Lower lobe of right lung (tissue), 2 donors: ENCODE data around the gene EIF2B4. TPM values are rescaled to one million over a fixed set of nuclear protein-coding genes. Genes with fewer than 3 reads are reported as not detected.
"Not testable (repeated sequence)": the region's sequence is repeated elsewhere in the genome, so short reads cannot be mapped to it uniquely, and the experiment has no call there.

Experiments
- ATAC-seq, 2 donors: fragments of 200-7000 bp; cut with Tn5 transposase; one replicate each; pipeline ENCODE4 v1.9.1; 2020 to 2022; ENCODE audit warnings: mild to moderate bottlenecking in 2 of 2, moderate library complexity in 2 of 2
- DNase-seq: peaks from one replicate; pipeline ENCODE4 v3.0.0-alpha.2; 2020
- H3K27ac ChIP-seq: fragments of 200-600 bp; one replicate; pipeline ENCODE4 v1.8.0; 2022
- H3K27me3 ChIP-seq: fragments of 200-600 bp; one replicate; pipeline ENCODE4 v1.8.0; 2022; ENCODE audit warnings: low read depth
- H3K36me3 ChIP-seq: fragments of 200-600 bp; one replicate; pipeline ENCODE4 v1.8.0; 2022; ENCODE audit warnings: mild to moderate bottlenecking
- H3K4me1 ChIP-seq: fragments of 200-600 bp; one replicate; pipeline ENCODE4 v1.8.0; 2022
- H3K4me3 ChIP-seq: fragments of 200-600 bp; one replicate; pipeline ENCODE4 v1.8.0; 2022; ENCODE audit warnings: mild to moderate bottlenecking
- H3K9me3 ChIP-seq: fragments of 200-600 bp; one replicate; pipeline ENCODE4 v1.8.0; 2022
- intact Hi-C: fragments of 100-400 bp; cut with DNase I; formaldehyde crosslinking; loops from one replicate; pipeline ENCODE4 v1.11.0; 2022
- total RNA-seq: library from RNA; stranded (reverse); fragmentation: NEBNext Ultra II Directional; extraction: Animal tissue kit (Norgen Biotek cat#: 25700); gene quantifications from one replicate; pipeline ENCODE4 v1.2.1, GENCODE V29; 2021
- TF ChIP-seq, protein P1 (sequence below): fragments of 200-600 bp; IDR thresholded peaks from one replicate; pipeline ENCODE4 v1.8.0; 2022; ENCODE audit warnings: antibody characterized with exemption, mild to moderate bottlenecking
- donor health status: DM: no; HTN: yes; CAD: no; lungs with severe emphysema.

Gene EIF2B4
- total RNA-seq, 1 donor from 2014 or later, result 32.9 TPM

DNA sequence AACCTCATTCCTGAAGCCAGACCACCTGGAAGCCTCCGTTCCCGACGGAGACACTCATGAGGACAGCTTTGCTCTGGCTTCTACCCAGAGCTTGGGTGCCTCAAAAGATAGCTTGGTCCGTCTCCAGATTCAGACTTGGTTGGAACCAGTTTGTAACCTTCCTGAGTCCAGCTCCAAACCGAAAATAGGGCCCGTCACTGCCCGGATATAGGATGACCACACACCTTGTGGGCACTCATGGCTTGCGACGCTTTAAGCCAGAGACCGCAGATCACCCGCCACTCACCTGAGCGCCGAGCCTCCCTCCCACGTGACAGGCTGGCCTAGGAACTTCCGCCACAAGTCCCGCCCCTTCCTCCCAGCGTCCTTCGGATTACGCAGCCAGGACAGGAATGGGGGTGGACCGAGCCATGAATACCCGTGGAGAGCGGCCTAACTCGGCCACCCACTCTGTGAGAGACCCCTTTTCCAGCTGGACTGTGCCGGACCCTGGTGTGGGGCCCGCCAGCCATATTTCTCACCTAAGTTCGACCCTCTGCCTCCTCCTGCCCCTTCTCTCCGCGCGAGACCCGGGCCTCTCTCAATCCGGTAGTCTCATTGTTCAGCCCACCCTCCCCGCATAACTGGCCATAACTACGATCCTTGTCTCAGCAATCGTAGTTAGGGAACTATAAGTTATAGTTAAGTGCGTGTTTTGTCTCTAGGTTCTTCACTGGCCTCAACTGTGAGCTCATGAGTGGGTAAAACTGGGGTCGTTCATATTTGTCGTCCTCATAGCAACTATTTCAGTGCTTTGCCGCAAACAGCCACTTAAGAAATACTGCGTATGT is 47.2 kb downstream of the EIF2B4 start, which contains the start of gene MPV17:
TSS of gene MPV17 (minus strand) at position 332 of the 830 bp plus-strand sequence. CDS start 580 bp downstream, outside the sequence.
- DNase-seq (peak; percentile 95), ATAC-seq (peak; percentile 96 to 98)
- H3K4me1 ChIP-seq, result peaks cover 20% of the 10 kb centered on the region
- H3K4me3 ChIP-seq, result peak within 1 kb of the TSS; percentile 92
- peak within 1 kb of the TSS; percentile 99 for H3K27ac ChIP-seq
- TF ChIP-seq, protein P1, sequence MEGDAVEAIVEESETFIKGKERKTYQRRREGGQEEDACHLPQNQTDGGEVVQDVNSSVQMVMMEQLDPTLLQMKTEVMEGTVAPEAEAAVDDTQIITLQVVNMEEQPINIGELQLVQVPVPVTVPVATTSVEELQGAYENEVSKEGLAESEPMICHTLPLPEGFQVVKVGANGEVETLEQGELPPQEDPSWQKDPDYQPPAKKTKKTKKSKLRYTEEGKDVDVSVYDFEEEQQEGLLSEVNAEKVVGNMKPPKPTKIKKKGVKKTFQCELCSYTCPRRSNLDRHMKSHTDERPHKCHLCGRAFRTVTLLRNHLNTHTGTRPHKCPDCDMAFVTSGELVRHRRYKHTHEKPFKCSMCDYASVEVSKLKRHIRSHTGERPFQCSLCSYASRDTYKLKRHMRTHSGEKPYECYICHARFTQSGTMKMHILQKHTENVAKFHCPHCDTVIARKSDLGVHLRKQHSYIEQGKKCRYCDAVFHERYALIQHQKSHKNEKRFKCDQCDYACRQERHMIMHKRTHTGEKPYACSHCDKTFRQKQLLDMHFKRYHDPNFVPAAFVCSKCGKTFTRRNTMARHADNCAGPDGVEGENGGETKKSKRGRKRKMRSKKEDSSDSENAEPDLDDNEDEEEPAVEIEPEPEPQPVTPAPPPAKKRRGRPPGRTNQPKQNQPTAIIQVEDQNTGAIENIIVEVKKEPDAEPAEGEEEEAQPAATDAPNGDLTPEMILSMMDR, result no peak
- H3K9me3 ChIP-seq, result no peaks in the 10 kb centered on the region
- H3K36me3 ChIP-seq, result peaks cover 22% of the 10 kb centered on the region
- no peaks in the 10 kb centered on the region for H3K27me3 ChIP-seq
- intact Hi-C loops, result no loop called here

DNA sequence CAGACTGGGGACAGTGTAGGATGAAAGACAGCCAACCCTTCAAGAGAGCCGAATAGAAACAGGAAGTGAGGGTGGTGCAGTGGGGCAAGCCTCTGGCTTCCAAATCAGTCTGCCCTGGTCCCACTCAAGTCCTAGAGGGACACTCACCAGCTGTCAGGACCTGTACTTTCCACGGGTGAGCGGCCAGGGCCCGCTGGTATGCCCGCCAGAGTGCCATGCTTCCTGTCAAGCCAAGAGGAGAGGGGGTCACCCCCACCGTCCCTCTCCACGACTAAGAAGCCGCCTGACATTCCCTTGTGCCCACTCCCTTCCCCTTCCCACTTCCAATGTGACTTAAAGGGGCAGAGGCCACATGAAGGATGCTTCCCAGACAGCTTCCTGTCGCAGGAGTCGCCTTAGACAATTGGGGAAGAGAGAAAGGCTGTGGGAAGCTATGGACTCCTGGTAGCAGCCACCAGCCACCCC is 47.8 kb downstream of the EIF2B4 start:
- DNase-seq, result peak; percentile 60

DNA sequence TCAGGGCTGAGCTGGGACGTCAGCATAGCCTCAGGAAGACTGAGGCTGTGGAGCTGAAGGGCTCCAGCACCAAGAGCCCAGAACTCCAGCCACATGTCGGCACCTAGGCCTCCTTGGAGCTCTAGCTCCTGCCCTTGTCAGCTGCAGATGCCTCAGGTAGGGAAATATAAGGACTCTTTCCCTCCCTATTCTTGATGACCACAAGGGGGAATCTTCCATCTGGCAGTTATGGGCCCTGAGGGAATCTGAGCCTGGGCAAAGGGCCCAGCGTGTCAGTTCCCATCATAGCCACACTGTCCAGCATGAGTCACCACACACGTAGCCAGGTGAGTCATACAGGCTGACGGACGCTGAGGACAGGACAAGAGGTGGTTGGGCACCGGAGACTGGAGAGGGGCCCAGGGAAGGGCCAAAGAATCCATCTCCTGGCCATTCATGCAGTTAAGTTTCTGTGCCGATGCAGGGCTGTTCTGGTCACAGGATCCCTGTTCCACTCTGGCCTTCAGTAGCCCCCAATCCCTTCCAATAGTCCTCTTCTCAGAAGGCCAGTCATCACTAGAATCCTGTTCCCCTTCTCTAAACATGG is 49.1 kb downstream of the EIF2B4 start:
- no peaks in the 10 kb centered on the region for H3K9me3 ChIP-seq
- peaks cover 25% of the 10 kb centered on the region for H3K4me1 ChIP-seq
- DNase-seq, result peak; percentile 61
- peak overlapping the region; percentile 99 for H3K27ac ChIP-seq
- TF ChIP-seq, protein P1, result no peak
- ATAC-seq, result peak; percentile 49 to 63
- intact Hi-C loops, result no loop called here
- H3K36me3 ChIP-seq, result peaks cover 11% of the 10 kb centered on the region
- no peaks in the 10 kb centered on the region for H3K27me3 ChIP-seq
- H3K4me3 ChIP-seq, result no peak overlapping the region

More for the DNA sequence above, 47.8 kb downstream of the EIF2B4 start:
- TF ChIP-seq, protein P1, result no peak
- Histone ChIP-seq H3K27me3 (no peaks in the 10 kb centered on the region), H3K4me3 (peak overlapping the region; percentile 92), H3K4me1 (peaks cover 20% of the 10 kb centered on the region), H3K36me3 (peaks cover 20% of the 10 kb centered on the region), H3K27ac (peak overlapping the region; percentile 99), H3K9me3 (no peaks in the 10 kb centered on the region)
- peak; percentile 40 to 55 for ATAC-seq
- intact Hi-C loops, result no loop called here

DNA sequence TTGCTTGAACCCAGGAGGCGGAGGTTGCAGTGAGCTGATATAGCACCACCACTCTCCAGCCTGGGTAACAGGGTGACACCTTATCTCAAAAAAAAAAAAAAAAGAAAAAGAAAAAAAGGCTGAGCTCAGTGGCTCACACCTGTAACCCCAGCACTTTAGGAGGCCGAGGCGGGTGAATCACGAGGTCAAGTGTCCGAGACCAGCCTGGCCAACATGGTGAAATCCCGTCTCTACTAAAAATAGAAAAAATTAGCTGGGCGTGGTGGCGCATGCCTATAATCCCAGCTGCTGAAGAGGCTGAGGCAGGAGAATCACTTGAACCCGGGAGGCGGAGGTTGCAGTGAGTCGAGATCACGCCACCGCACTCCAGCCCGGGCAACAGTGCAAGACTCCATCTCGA is 50.3 kb downstream of the EIF2B4 start:
- ATAC-seq, DNase-seq, H3K9me3 ChIP-seq, H3K4me3 ChIP-seq, H3K27ac ChIP-seq, intact Hi-C loops, H3K27me3 ChIP-seq: not testable (repeated sequence)
- Histone ChIP-seq H3K36me3 (peaks cover 14% of the 10 kb centered on the region), H3K4me1 (peaks cover 25% of the 10 kb centered on the region)

DNA sequence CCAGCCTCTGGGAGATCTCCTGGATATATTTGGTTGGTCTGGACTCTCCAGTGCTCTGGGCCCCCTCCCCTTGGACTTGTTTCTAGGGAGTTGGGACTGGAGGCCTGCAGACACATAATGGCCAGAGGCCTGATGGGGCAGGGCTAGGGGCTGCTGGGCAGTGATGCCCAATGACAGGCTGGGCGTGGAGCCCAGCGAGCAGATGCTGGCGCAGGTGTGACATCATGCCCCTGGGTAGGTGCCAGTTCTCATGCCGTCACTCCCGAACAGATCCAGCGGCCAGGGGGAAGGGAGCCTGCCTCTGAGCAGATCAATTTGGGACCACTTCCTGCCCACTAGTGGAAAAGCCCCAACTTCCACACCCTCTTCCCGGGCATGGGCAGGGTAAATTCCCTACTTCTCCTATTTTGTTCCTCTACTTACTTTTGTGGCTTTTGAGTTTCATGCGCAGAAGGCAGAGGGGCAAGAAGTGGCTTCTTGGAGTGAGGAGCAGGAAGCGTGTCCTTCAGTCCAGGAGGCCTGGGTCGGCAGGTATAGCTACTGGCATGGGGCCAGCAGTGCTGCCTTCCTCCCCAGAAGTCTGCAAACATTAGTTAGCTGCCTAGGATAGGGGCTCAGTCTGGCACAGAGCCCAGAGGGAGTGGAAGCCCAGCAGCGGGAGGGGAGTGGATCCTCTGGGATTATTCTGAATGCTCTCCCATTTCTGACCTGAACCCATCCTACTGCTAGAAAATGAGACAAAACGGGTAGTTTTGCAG is 53.3 kb downstream of the EIF2B4 start:
- intact Hi-C loops, result no loop called here
- TF ChIP-seq, protein P1, result no peak
- no peaks in the 10 kb centered on the region for H3K27me3 ChIP-seq
- no peak for DNase-seq
- no peak overlapping the region for H3K4me3 ChIP-seq
- peaks cover 20% of the 10 kb centered on the region for H3K36me3 ChIP-seq
- no peaks in the 10 kb centered on the region for H3K9me3 ChIP-seq
- no peak overlapping the region for H3K27ac ChIP-seq
- peak in 1 of 2 donors; percentile 9 for ATAC-seq
- H3K4me1 ChIP-seq, result peaks cover 9% of the 10 kb centered on the region
